DMS153 (cell line): ENCODE results near the gene ERICH3.

Experiments
- DNase-seq: peaks from one replicate; lab custom pipeline; 2025; lab: John Stamatoyannopoulos, UW

The ERICH3 gene, protein sequence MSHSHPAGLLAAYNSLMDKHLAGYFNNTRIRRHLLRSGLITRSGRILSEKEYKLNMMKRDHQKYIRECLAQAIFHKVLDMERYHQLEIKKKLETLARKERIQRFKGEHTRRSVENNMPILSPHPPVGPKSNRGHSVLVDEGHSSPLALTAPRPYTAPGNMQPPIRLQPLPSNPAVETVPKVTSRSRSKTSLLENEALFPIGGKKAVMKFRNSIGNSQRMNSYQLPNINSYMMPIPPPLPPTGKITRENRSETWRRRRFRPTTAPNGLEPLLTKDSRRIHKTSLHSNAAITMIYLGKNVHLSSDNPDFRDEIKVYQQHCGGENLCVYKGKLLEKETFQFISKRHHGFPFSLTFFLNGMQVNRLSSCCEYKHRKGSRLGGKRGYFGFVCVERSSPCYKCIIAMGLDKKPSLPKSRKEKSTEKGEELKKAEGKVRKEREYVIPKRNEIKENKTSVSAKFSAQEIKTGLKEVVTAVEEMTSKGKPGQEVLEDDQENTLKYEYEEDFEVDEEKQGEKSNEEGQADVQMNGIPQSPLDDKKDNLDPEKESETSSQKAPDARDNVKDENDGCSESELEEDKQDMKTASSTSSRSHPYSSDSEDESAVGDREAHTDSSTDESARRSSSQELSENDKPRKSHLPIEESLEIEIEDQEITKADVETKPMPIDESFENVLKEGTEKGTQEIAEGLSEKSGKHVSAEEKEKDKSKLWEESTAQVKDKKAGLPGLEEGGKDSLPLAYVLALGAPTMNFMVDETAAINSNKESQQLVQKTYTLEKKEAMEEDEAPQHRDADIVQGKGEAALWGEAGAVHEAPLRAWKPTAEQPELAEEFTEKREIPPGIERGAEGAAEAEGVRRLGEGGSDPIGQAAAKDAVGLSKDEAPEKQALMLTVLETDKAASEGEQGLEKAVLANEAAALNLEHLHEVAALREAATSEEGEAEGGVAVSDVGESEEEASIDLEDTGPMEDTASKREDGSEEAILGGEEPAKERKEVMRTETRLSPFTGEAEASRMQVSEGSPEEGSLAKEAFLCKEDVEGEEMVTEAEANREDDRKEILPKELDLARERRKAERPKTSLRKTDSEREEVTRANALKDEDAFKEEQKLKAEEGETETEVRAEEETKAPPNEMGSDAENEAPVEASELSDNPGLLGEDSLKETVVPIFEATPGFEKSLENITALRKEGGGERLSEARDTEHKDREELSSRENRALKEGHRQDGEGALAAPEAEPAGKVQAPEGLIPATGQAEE (N-terminal part only)

DNA sequence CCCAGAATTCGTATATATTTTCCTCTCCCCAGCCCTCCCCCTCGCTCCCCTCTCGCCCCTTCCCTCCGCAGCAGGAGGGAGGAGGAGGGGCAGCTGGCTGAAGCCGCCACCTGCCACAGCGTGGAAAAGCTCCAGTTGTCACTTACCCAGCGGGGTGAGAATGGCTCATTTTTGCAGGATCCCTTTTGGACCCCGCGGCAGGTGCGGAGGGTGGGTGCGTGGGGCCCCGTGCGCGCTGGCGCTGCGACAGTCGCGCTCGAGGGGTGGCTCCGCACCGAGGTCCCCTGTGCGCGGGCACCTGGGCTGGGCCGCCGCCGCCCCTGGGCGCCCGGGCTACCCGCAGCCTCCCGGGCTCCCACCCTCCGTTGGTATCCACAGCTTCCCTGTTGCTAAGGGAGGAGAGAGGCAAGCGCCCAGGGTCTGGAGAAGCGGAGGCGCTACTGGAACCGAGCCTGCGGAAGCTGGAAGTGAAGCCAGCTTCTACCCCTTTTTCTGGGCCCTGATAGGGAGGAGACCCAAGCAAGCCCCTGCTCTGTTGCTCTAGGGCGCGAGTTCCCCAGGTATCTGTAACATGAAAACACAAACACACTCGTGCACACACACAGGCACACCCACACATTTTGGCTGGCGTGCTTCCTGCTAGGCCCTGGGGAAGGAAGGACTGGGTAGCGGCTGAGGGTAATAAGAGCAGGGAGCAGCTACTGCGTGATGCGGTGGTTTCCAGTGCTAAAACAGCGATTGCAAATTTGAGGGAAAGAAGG, at the start of gene ERICH3:
TSS of gene ERICH3 (minus strand) at position 442 of the 761 bp plus-strand sequence. CDS start at position 169, 273 bp downstream.
- peak; percentile 67 for DNase-seq

DNA sequence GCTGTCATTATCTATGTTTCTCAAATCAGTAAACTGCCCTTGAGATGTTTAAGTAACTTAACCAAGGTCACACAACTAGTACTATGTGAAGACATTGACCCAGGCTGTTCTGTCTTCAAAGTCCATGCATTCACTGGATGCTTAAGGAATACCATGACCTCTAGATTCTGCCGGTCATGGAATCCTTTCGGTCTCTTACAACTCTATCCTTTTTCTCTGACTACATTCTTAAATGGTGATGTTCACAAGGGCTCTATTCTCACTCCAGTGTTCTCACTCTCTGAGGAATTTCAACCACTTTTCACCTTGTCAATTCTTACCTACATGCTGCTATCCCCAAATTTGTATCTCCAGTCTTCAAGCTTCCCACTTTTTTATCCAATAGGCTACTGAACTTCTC, 44.0 kb upstream of the ERICH3 start:
- DNase-seq, result no peak

DNA sequence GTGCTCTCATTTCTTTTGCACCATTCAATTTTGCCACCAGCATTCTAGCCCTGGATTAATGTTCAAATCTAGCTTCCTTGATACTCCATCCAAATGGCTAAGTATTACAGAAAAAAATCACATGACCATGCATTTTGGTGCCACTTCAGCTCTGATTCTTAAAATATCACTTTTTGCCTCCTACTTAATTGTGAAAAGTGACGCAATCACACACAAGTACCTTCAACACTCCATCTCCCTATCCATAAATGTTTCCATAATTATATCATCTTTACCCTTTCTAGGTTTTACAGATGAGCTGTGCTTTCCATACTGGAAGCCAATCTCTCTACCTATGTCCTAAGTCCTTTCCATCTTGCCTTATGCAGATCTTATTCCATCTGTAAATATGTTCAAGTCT, 43.2 kb upstream of the ERICH3 start:
- DNase-seq, result no peak

DNA sequence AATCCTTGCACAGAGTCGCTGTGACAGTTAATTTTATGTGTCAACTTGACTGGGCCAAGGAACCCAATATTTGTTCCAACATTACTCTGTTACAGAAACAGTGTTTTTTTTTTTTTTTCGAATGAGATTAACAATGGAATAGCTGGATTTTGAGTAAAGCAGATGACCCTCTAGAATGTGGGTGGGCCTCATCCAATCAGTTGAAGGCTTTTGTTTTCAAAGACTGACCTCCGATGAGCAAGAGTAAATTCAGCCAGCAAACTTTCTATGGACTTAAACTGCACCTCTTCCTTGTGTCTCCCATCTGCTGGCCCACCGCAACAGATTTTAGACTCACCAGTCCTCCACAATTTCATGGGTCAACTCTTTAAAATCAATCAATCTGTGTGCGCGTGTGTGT, 42.2 kb upstream of the ERICH3 start:
- DNase-seq, result no peak

DNA sequence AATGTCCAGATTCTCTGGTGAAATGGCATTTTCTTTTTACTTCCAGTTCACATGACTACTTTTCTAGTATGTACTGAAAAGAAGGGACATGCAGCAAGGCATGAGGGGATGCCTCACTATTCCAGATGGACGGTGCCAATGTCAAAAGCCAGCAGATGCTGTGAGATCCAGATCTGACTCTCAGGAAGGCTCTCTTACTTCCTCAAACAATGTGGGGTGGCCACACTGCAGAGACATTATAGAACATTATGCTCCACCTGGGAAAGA, 41.6 kb upstream of the ERICH3 start:
- DNase-seq, result no peak

DNA sequence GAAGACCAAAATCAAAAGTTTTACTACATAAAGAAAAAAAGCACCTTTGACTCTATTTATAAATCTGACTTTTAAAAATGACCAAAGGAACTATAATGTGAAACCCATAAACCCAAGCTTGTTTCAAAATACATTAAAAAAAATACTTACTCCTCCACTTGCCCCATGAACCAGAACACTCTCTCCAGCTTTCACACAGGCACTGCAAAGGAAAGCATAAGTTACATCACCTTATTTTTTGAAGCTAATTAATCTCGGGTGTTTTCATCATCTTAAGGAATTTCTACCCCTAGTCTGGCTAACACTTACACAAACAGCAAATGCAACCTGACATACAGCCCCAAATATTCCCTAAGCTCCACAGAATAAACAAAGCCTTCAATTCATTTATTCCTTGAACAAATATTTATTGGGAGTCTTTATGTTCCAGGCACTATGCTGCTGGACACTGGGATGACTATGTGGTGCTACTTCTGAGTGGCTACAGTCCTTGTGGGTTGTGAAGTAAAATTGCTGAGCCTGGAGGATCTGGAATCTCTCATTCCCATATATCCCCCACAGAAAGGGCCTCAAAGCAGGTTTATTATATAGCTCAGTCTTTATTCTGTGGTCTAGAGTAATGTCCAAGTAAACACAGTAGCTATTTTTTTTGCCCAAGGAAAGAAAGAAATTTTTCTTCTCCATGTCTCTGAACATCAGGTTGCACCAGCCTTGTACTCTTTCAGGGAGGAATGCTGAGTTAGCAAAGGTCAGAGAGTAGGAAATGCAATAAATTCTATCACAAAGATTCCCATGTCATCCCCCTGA, 41.0 kb upstream of the ERICH3 start:
- DNase-seq, result no peak

DNA sequence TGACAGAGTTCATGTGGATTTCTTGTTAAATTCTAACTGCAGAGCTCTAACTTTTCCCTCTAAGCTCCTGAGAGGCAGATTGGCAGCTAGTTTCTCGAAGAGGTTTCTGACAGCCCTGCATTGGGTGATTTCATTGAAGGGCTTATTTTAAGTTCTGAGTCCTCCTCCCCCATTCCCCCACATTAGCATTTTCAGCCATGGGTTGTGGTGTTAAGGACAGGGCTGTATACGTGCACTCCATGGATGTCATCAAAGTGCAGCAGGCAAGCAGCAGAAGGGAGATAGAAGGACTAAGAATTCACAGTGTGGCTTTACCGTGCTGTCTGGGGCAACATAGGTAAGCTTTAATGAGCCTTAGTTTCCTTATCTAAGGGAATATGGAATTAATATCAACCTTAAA, 40.3 kb upstream of the ERICH3 start:
- no peak for DNase-seq

DNA sequence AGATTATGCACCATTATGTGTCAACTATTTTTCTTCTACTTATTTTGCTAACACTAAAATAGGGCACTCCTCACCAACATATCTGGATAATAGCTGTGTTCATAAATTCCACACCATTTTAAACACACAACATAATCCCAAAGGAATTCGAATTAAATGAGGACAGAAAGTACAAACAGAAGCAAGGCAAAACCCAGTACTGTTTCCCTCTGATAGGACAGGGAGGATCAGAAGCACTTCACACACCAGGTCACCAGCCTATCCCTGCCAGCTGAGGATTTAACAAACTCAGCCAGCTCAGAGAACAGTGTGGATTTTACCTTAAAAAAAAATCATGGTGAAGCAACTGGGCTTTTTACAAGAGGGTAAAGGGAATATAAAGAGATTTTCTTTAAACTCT, 39.3 kb upstream of the ERICH3 start:
- DNase-seq, result no peak

DNA sequence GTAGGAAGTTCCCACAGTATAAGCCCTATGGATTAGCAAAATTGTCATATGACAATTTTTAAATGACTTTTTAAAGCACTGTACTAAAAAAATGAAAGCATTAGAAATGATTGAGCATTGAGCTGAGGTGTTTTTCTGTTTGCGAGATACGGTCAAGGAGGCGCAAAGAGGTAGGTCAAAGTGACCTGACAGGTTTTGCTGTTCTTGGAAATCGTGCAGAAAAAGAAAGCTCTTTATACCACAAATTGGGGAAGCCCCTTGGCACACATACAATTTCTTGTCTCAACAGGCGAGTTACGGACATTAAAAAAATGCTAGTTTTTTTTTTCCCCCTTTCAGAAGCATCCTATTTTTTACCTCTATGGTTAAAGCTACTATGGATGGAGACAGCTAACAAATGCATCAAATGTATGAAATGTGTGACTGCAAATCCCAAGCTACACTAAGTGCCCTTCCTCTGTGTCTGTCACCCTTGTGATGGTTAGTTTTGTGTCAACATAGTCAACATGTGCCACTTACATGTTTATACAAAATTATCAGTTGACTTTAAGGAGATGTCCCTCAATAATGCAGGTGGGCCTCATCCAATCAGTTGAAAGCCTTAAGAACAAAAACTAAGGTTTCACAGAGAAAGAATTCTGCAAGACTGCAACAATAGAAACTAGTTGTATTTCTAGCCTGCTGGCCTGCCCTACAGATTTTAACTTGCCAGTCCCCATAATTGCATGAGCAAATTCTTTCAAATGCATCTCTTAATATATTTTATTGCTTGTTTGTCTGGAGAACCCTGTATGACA, 30.0 kb upstream of the ERICH3 start:
- no peak for DNase-seq

DNA sequence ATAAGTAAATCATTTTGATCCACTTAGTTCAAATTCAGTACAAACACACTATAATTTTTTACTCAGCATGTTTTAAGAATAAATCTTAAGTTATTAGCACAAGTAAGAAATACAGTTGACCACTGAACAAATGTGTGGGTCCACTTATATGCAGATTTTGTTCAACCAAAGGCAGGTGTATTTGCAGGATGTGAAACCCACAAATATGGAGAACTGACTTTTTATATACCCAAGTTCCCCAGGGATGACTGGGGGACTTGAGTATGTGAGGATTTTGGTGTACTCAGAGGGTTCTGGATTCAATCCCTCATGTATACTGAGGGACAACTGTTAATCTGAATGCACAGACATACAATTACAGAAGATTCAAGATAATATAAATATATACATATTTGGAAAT, 25.7 kb upstream of the ERICH3 start:
- DNase-seq, result no peak

DNA sequence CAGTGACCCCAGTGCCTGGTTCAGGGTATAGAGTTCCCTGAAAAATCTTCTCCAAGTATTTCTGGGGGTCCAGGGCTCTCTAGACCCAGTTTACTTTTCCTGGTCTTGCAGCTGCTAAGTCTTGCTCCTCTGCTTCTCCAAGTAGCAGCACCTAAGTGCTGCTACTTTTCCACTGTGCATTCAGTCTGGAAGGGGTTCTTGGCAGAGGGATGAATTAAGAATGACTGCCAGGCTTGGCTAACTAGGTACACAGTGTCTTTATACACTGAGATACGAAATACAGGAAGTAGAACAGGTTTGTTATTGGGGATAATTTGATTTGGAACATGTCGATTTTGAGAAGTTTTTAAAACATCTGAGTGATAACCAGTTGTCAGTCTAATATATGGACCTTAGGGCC, 24.2 kb upstream of the ERICH3 start:
- no peak for DNase-seq

DNA sequence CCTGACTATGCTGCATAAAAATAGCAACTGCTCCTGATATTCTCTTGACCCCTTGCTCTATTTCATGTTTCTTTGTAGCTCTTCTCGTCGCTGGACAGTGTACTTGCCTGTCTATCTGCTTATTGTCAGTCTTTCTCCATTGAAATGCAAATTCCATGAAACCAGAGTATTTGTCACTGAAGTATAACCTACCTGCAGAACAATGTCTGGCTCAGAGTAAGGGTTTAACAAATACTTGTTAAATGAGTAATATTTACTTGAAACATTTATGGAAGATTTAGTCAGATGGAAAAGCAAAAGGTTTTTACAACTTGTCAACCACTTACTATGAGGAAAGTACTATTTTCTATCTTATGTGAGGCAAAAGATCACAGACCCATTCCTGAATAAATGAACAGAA, 19.9 kb upstream of the ERICH3 start:
- DNase-seq, result no peak

DNA sequence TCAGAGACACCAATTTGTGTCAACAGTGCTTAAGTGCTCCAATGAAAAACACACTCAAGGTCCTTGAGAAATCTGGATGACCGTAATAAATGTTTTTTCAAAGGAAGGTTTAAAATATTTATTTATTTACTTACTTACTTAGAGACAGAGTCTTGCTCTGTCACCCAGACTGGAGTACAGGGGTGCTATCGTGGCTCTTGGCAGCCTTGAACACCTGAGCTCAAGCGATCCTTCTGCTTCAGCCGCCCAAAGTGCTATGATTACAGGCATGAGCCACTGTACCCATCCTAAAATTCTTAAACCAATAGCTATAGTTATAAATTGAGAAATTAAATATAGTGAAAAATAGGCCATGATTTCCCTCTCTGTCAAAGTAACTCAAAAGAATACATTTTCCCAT, 17.3 kb upstream of the ERICH3 start:
- peak; percentile 17 for DNase-seq

DNA sequence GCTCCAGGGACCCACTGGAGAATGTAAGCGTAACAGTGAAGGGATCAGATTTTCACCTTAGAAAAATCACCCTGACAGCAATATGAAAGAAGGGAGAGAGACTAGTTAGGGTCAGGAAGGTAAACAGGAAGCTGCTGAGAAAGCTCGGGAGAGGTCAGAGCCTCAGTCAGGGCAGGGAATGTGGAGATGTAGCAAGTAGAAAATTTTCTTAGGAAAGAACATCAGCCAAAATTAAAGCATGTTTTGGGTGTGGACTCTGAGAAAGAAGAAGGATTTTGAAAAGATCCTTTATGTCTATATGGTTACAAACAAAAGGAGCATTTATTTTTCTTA, 16.7 kb upstream of the ERICH3 start:
- no peak for DNase-seq

DNA sequence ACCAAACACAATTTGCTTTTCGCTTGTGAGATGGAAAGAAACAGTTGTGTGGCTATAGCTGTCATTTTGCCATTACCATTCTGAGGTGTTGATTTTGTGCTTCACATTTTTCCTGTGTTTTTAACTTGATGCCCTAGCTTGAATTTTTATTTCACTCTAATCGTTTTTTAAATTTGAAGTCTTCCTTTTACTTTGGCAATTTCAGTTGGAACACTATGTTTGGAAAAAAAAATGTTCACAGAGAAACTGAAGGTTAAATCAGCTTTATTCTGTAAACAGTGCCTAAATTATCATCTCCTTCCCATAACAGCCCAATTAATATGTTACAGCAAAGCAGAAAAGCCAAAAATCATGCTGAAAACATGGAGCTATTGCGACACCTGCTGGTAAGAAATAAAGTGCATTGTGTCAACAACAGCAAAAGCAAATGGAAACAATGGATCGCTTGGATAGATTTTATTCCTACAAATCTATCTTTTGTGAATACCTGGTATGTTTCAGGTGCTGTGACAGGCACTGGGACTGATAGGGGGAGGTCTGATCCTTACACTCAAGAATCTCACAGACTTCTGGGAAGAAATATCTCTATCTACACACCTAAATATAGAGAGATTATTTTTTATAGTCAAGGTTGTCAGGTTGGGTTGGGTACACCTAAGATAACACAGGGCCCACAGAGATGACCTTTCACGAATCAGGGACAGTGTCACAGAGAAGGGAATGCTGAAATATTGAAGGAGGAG, 16.2 kb upstream of the ERICH3 start:
- DNase-seq, result peak; percentile 67

DNA sequence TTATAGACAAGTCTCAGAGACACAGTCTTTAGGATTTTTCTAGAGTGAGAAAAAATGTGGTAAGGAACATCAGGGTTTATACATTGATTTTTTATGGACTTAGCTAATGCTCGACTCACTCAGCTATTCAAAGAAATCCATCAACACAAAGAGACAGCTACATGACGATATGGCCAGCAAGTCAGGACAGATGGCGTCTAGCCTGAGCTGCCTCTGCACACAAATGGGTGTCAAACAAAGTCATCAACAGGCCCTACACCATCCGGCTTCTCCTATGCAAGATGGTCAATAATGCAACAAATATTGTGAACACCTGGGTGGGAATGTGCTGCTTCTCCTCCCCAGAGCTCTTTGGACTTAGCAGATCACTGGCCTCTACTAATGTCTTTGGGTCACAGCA, 13.3 kb upstream of the ERICH3 start:
- DNase-seq, result no peak

DNA sequence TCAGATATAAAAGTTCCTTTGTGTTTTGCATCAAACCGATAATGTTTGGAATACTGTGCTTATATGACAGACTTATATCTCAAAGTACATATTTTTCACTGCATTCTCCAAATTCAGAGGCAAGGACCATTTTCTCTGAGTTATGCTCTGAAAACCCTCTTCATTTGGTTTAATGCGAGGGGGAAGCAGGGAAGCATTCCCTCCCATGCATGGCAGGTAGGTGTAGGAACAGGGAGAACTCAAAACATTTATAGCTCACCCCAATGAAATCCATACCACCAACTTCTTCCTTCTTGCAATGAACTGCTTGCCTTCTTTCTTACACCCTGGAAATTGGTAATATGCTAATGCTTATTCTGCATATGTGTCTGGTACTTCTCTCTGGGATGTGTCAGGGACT, 10.7 kb upstream of the ERICH3 start:
- DNase-seq, result no peak

DNA sequence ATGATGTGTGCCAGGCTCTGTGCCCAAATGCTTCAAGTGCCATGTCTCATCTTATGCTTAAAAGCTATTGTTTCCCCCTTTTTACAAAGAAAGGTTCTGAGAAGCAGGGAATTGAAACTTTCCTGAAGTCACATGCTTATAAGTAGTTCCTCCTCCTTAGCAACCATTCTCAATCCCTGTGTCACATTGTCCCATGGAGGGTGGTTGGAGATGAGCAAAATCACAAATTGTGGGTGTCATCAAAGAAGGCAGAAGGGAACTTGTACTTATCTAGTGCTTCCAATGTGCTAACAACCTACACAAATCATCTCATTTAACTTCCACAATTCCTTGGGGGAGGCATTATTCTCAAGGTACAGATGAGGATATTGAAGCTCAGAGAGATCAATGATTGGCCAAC, 10.1 kb upstream of the ERICH3 start:
- DNase-seq, result no peak

DNA sequence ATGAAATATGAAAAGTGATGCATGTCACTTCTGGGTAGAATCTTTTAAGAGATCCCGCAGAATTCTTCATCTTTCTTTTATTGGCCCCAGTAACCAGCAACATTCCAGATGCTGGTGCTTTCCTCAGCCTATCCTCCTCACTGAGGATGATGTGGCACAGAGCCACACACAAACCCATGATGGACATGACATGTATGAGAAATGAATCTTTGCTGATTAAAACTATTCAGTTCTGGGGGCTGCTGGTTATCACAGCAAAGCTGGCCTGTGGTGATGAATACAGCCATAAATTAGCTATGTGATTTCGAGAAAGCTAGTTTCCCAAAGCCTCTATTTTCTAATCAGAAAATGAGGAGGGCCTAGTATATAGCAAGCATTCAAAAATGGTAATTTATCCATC, 8.3 kb upstream of the ERICH3 start:
- DNase-seq, result no peak

DNA sequence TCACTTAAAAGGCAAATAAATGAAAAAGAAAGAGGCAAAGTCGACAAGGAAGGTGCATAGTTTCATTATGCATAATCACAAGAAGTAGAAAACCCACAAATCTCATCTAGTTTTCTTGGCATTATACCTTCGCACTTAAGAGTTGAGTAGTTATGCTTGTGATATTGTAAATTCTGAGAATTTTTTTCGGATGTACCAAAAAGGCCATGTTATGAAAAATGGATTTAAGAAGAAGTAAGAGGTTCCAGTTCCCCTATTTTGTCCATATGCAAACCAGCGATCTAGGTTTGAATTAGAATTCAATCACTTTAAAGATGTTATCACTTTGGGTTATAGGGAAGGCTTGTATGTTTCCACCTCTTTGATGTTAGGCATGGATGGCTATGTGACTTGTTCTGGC, 7.9 kb upstream of the ERICH3 start:
- no peak for DNase-seq
